ENCODE results near the gene TSEN15. TPM values are rescaled to one million over a fixed set of nuclear protein-coding genes. Genes with fewer than 3 reads are reported as not detected.

Gene TSEN15
- total and polyA plus RNA-seq, 2 experiments from 2014 or later = 55.8 TPM

Other genes with a start within 250 kb of the TSEN15 start
- gene RGL1, start 246.6 kb upstream of the TSEN15 start, total RNA-seq (2014; rRNA removed; shearing (Covaris generic)) = 2.1 and 2.6 TPM in 2 replicates
- 0.91 and 1.0 TPM in 2 replicates for gene RGL1, start 246.6 kb upstream of the TSEN15 start, polyA plus RNA-seq (2016; fragmentation: Nextera tagmentation; extraction: Ambion mirVana)
- gene COLGALT2, start 14.0 kb upstream of the TSEN15 start, total RNA-seq (2014; rRNA removed; shearing (Covaris generic)) = 4.3 and 7.1 TPM in 2 replicates
- 1.5 and 1.6 TPM in 2 replicates for gene COLGALT2, start 14.0 kb upstream of the TSEN15 start, polyA plus RNA-seq (2016; fragmentation: Nextera tagmentation; extraction: Ambion mirVana)

All from GM23338 (cell line).